Measurements from ENCODE around the gene CCDC38. TPM values are rescaled to one million over a fixed set of nuclear protein-coding genes. Genes with fewer than 3 reads are reported as not detected.

CCDC38 gene
- total and polyA plus RNA-seq, 4 donors = 0.46 to 1.4 (median 0.93) TPM

- no peak for TF ChIP-seq HNF4A (conservative IDR thresholded peaks at IDR 0.05)
- no peak for TF ChIP-seq ZBTB33 (IDR thresholded peaks at IDR 0.05)
- TF ChIP-seq EGR1 (IDR thresholded peaks at IDR 0.05; ENCODE audit: low read depth in 2 of 2) = no peak
- TF ChIP-seq TAF1 (conservative IDR thresholded peaks at IDR 0.05) = no peak
- TF ChIP-seq REST (IDR thresholded peaks at IDR 0.05) = no peak
- TF ChIP-seq RAD21 (IDR thresholded peaks at IDR 0.05) = no peak
- no peak for TF ChIP-seq CTCF (IDR thresholded peaks at IDR 0.05; ENCODE audit: low read depth, low read length, missing input control)
- no peak for TF ChIP-seq FOXA2 (IDR thresholded peaks at IDR 0.05)
- no peak for TF ChIP-seq ATF3 (IDR thresholded peaks at IDR 0.05)
- no peak for TF ChIP-seq SP1 (IDR thresholded peaks at IDR 0.05)
- no peak for TF ChIP-seq FOXA1 (IDR thresholded peaks at IDR 0.05)
- no peak for TF ChIP-seq GABPA (IDR thresholded peaks at IDR 0.05 in 1 of 2, conservative IDR thresholded peaks at IDR 0.05 in 1 of 2)
- no peak for TF ChIP-seq NR2F2 (IDR thresholded peaks at IDR 0.05)
- TF ChIP-seq HNF4G (IDR thresholded peaks at IDR 0.05) = no peak
- no peak for TF ChIP-seq MAX (IDR thresholded peaks at IDR 0.05)
- Histone ChIP-seq H3K9me3 (ENCODE audit: control insufficient read depth in 4 of 4, low read length in 3 of 4) (peaks cover 0 to 2% (median 0%) of the 10 kb centered on the region in 4 donors), H3K36me3 (ENCODE audit: control insufficient read depth in 4 of 4, insufficient read depth in 3 of 4, low read depth in 1 of 4, low read length in 3 of 4) (no peaks in the 10 kb centered on the region), H3K9ac (ENCODE audit: low read depth in 1 of 2, low read length in 2 of 2) (no peak overlapping the region), H3K4me1 (ENCODE audit: control insufficient read depth in 4 of 4, insufficient read depth in 4 of 4, low read length in 3 of 4) (no peaks in the 10 kb centered on the region), H3K4me3 (ENCODE audit: low read depth in 1 of 3, low read length in 3 of 3) (no peak overlapping the region), H3K27me3 (ENCODE audit: control insufficient read depth in 4 of 4, insufficient read depth in 4 of 4, low read length in 3 of 4) (no peaks in the 10 kb centered on the region), H3K27ac (ENCODE audit: low read depth in 1 of 2, low read length in 2 of 2) (no peak overlapping the region)
- DNase-seq (ENCODE audit: low spot score) = no peak
- WGBS = 84% methylated on average over 3 of the region's 3 CpGs
Measured at GRCh38 chr12:95881331-95881955, 61.0 kb downstream of the CCDC38 start.

GRCh38 chr12:95880895-95881294 lies 61.5 kb downstream of the CCDC38 start:
- Histone ChIP-seq H3K27me3 (ENCODE audit: control insufficient read depth in 4 of 4, insufficient read depth in 4 of 4, low read length in 3 of 4) (no peaks in the 10 kb centered on the region), H3K4me1 (ENCODE audit: control insufficient read depth in 4 of 4, insufficient read depth in 4 of 4, low read length in 3 of 4) (no peaks in the 10 kb centered on the region), H3K4me3 (ENCODE audit: low read depth in 1 of 3, low read length in 3 of 3) (no peak overlapping the region), H3K9me3 (ENCODE audit: control insufficient read depth in 4 of 4, low read length in 3 of 4) (peaks cover 0 to 2% (median 0%) of the 10 kb centered on the region in 4 donors), H3K27ac (ENCODE audit: low read depth in 1 of 2, low read length in 2 of 2) (no peak overlapping the region), H3K36me3 (ENCODE audit: control insufficient read depth in 4 of 4, insufficient read depth in 3 of 4, low read depth in 1 of 4, low read length in 3 of 4) (no peaks in the 10 kb centered on the region), H3K9ac (ENCODE audit: low read depth in 1 of 2, low read length in 2 of 2) (no peak overlapping the region)
- WGBS = 90% methylated on average over 1 of the region's 1 CpG
- no peak for DNase-seq (ENCODE audit: low spot score)
- TF ChIP-seq RAD21 (IDR thresholded peaks at IDR 0.05) = no peak
- no peak for TF ChIP-seq FOXA1 (IDR thresholded peaks at IDR 0.05)
- TF ChIP-seq ATF3 (IDR thresholded peaks at IDR 0.05) = no peak
- no peak for TF ChIP-seq HNF4G (IDR thresholded peaks at IDR 0.05)
- TF ChIP-seq GABPA (IDR thresholded peaks at IDR 0.05 in 1 of 2, conservative IDR thresholded peaks at IDR 0.05 in 1 of 2) = no peak
- TF ChIP-seq REST (IDR thresholded peaks at IDR 0.05) = no peak
- no peak for TF ChIP-seq FOXA2 (IDR thresholded peaks at IDR 0.05)
- TF ChIP-seq RXRA (IDR thresholded peaks at IDR 0.05) = no peak
- TF ChIP-seq ZBTB33 (IDR thresholded peaks at IDR 0.05) = no peak
- no peak for TF ChIP-seq JUND (IDR thresholded peaks at IDR 0.05)
- TF ChIP-seq EGR1 (IDR thresholded peaks at IDR 0.05; ENCODE audit: low read depth in 2 of 2) = no peak
